HG03571 (cell line): ENCODE data around the gene NTN1.

ENCODE experiments used
- ATAC-seq: cut with Tn5 transposase; IDR thresholded peaks from one replicate; pipeline ENCODE4 v1.9.1; 2021; ENCODE audit not compliant: unreplicated experiment

NTN1 gene

GRCh38 chr17:9228408-9229159 is 207.3 kb downstream of the NTN1 start:
- no peak for ATAC-seq

- no peak for ATAC-seq
Measured at GRCh38 chr17:9229160-9229825, 208.0 kb downstream of the NTN1 start.

- ATAC-seq, result no peak
Measured at GRCh38 chr17:9229826-9230201, 208.5 kb downstream of the NTN1 start.

GRCh38 chr17:9230346-9230745 is 209.0 kb downstream of the NTN1 start:
- ATAC-seq, result no peak

- ATAC-seq, result no peak
Measured at GRCh38 chr17:9230861-9231260, 209.6 kb downstream of the NTN1 start.

GRCh38 chr17:9231449-9232154 is 210.3 kb downstream of the NTN1 start:
- no peak for ATAC-seq

GRCh38 chr17:9232155-9232475 is 210.8 kb downstream of the NTN1 start:
- no peak for ATAC-seq

GRCh38 chr17:9232591-9233270 is 211.4 kb downstream of the NTN1 start:
- no peak for ATAC-seq

- no peak for ATAC-seq
Measured at GRCh38 chr17:9233271-9233599, 211.9 kb downstream of the NTN1 start.

GRCh38 chr17:9233761-9234160 is 212.5 kb downstream of the NTN1 start:
- ATAC-seq, result no peak

GRCh38 chr17:9234389-9234945 is 213.2 kb downstream of the NTN1 start:
- no peak for ATAC-seq

- no peak for ATAC-seq
Measured at GRCh38 chr17:9235346-9235745, 214.0 kb downstream of the NTN1 start.

GRCh38 chr17:9236286-9237052 is 215.2 kb downstream of the NTN1 start:
- ATAC-seq, result no peak

GRCh38 chr17:9237053-9237410 is 215.7 kb downstream of the NTN1 start:
- ATAC-seq, result no peak

- ATAC-seq, result no peak
Measured at GRCh38 chr17:9237661-9238301, 216.5 kb downstream of the NTN1 start.

- ATAC-seq, result no peak
Measured at GRCh38 chr17:9238340-9239245, 217.3 kb downstream of the NTN1 start.

GRCh38 chr17:9239246-9239792 is 218.0 kb downstream of the NTN1 start:
- ATAC-seq, result no peak

- peak; percentile 57 for ATAC-seq
Measured at GRCh38 chr17:9239793-9240658, 218.7 kb downstream of the NTN1 start.
